NCI-H524 treated with DMSO at 0.1 percent for 48 hours (cell line): Measurements from ENCODE around the gene RBMY1J.
"Not testable (repeated sequence)": the region's sequence is repeated elsewhere in the genome, so short reads cannot be mapped to it uniquely, and the experiment has no call there.

Source experiments
- DNase-seq: peaks from one replicate; lab custom pipeline; 2025; lab: John Stamatoyannopoulos, UW

The RBMY1J gene

DNA sequence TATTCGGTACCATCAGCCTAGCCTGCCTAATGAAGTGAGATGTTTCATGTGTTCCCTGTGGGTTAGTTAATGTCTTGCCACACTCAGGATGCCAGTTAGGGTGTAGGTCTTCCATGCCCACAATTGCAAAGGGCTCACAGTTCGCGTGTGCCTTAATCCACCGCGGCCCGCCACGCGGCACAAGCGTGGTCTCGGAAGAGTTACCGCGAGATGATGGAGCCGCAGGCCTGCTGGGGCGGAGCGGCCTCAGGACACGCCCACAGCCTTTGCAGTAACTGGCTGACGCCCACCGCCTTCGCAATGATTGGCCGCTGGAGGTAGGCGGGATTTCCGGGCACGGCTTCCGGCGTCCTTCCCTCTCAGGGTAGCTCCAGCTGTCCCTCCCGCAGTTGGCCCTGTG lies at the start of gene RBMY1J:
TSS of gene RBMY1J (plus strand) at position 301 of the 400 bp plus-strand sequence. CDS start 2,038 bp downstream, outside the sequence.
- DNase-seq = not testable (repeated sequence)

DNA sequence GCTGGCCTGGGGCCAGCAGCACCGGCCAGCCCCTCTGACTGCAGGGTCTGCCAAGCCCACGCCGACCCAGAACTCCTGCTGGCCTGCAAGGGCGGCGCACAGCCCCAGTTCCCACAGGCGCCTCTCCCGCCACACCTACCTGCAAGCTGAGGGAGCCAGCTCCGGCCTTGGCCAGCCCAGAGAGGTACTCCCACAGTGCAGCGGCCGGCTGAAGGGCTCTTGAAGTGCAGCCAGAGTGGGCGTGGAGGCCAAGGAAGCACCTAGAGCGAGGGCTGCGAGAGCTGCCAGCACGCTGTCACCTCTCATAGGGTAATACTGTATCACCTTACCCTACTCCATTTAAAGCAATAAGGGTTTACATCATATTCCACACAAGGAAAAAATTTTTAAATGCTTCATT lies 35.8 kb upstream of the RBMY1J start:
- DNase-seq = no peak

- DNase-seq = no peak
Measured at GRCh38 chrY:22370623-22371022, 32.6 kb upstream of the RBMY1J start.

DNA sequence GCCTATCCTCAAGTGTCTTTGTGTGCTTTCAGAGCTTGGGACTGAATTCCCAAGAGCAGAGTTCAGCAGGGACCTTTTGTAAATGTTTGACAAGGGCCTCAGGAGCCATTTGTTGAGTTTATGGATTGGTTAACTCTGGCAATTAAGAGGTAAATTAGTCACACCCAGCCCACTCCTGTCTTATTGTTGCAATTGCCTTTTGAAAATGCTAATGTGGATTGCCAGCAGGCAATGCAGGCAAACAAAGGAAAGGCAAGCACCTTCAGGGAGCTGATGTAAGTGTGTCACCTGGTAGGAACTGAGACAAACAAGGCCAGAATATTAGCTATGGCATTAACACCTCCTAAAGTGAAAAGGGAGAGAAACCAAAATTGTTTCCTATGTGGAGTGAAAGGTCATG lies 29.7 kb upstream of the RBMY1J start:
- no peak for DNase-seq

DNA sequence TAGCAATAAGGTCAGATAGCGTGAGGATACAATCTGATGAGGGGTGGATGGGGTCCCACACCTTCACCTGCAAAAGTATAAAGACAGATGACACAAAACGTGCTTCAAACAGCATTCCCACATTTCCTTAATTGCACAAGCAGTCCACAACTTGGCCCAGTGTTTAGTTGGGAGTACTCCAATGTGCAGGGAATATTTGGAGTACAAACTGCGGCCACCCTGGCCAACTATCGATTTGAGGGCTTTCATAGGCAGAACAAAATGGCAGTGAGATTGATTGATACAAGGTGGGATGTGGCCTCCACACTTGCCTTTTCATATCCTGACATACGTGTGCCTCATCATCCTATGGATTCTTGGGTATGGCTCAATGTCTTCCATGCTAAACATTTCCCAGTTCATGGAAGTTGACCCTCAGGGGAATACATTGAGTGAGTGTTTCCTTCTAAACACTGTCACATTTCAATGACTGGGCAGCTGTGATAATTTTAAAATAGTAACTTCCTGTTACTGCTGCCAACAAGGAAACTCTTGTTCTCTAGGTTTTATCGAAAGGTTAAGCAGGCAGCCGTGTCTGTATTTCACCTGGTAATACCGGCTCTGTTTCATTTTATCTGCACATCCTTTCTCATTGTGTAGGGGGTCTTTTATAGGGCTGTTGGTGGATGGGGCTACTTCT lies 41.6 kb downstream of the RBMY1J start:
- DNase-seq = not testable (repeated sequence)

GRCh38 chrY:22455522-22455921 lies 52.3 kb downstream of the RBMY1J start:
- DNase-seq = not testable (repeated sequence)

DNA sequence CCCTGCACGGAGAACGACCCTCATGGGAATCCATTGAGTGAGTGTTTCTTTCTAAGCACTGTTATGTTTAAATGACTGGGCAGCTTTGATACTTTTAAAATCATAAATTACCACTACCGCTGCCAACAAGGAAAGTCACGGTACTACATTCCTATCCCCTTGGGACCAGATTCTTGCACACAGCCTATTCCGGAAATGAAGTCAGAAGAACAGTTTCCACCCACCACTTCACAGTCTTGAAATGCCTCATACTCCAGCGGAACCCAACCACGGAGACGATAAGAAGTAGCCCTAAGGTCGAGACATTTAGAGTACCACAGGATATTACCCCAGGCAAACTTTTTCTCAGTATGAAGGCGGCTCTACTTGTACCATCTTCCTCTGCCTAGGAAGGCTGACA lies 58.8 kb downstream of the RBMY1J start:
- DNase-seq = not testable (repeated sequence)
